Measurements from ENCODE around the gene TPPP2.

Gene TPPP2

GRCh38 chr14:21024585-21025370 is 5.2 kb upstream of the TPPP2 start, which contains the start of gene NDRG2:
TSS of gene NDRG2 (minus strand) at chr14:21025061. CDS start at chr14:21023315, 1,746 bp downstream.
- H3F3A ChIP-seq (ENCODE audit: low read depth), result no peaks in the 10 kb centered on the region
- H3K79me2 ChIP-seq (ENCODE audit: insufficient read depth, low read length), result 0 out of 2 replicates have a peak, but pooled peaks cover 5% of the 10 kb centered on the region
- H2AFZ ChIP-seq (ENCODE audit: low read length), result peak within 1 kb of the TSS; percentile 87
- no peaks in the 10 kb centered on the region for H3K36me3 ChIP-seq (ENCODE audit: insufficient read depth, low read length)
- peaks cover 11% of the 10 kb centered on the region for H3K4me1 ChIP-seq (ENCODE audit: insufficient read depth, low read length, poor library complexity, severe bottlenecking)
- H3K4me2 ChIP-seq (ENCODE audit: low read depth, low read length, poor library complexity, severe bottlenecking), result peak within 1 kb of the TSS; percentile 89
- H3K9me3 ChIP-seq (ENCODE audit: insufficient read depth, low read depth, low read length), result no peaks in the 10 kb centered on the region
- no peaks in the 10 kb centered on the region for H3K27me3 ChIP-seq (ENCODE audit: insufficient read depth, low read length, poor library complexity, severe bottlenecking)
- H3K4me3 ChIP-seq (ENCODE audit: low read length, poor library complexity, severe bottlenecking), result peak within 1 kb of the TSS; percentile 88
- H3K9me2 ChIP-seq (replicated peaks; ENCODE audit: low read depth, low read length), result no peaks in the 10 kb centered on the region
- H4K20me1 ChIP-seq (ENCODE audit: insufficient read depth, low read length, poor library complexity, severe bottlenecking), result no peaks in the 10 kb centered on the region
- peak within 1 kb of the TSS; percentile 84 for H3K9ac ChIP-seq (ENCODE audit: low read depth, low read length, poor library complexity, severe bottlenecking)
- TF ChIP-seq CTCF (conservative IDR thresholded peaks at IDR 0.05; ENCODE audit: low read length) (no peak), EZH2phosphoT487 (IDR thresholded peaks at IDR 0.05; ENCODE audit: borderline replicate concordance) (no peak)

GRCh38 chr14:21025371-21026273 is 4.4 kb upstream of the TPPP2 start:
- Histone ChIP-seq H3K9me3 (ENCODE audit: insufficient read depth, low read depth, low read length) (no peaks in the 10 kb centered on the region), H3K4me2 (ENCODE audit: low read depth, low read length, poor library complexity, severe bottlenecking) (peak overlapping the region; percentile 89), H3K9me2 (replicated peaks; ENCODE audit: low read depth, low read length) (no peaks in the 10 kb centered on the region), H3K4me3 (ENCODE audit: low read length, poor library complexity, severe bottlenecking) (peak overlapping the region; percentile 88), H3K4me1 (ENCODE audit: insufficient read depth, low read length, poor library complexity, severe bottlenecking) (peaks cover 11% of the 10 kb centered on the region), H3K27me3 (ENCODE audit: insufficient read depth, low read length, poor library complexity, severe bottlenecking) (no peaks in the 10 kb centered on the region), H3K79me2 (ENCODE audit: insufficient read depth, low read length) (0 out of 2 replicates have a peak, but pooled peaks cover 5% of the 10 kb centered on the region), H3F3A (ENCODE audit: low read depth) (no peaks in the 10 kb centered on the region), H3K36me3 (ENCODE audit: insufficient read depth, low read length) (no peaks in the 10 kb centered on the region), H3K9ac (ENCODE audit: low read depth, low read length, poor library complexity, severe bottlenecking) (peak overlapping the region; percentile 84), H2AFZ (ENCODE audit: low read length) (peak overlapping the region; percentile 87), H4K20me1 (ENCODE audit: insufficient read depth, low read length, poor library complexity, severe bottlenecking) (no peaks in the 10 kb centered on the region)
- TF ChIP-seq CTCF (conservative IDR thresholded peaks at IDR 0.05; ENCODE audit: low read length) (no peak), EZH2phosphoT487 (IDR thresholded peaks at IDR 0.05; ENCODE audit: borderline replicate concordance) (no peak)

- Histone ChIP-seq H3F3A (ENCODE audit: low read depth) (no peaks in the 10 kb centered on the region), H4K20me1 (ENCODE audit: insufficient read depth, low read length, poor library complexity, severe bottlenecking) (no peaks in the 10 kb centered on the region), H3K79me2 (ENCODE audit: insufficient read depth, low read length) (0 out of 2 replicates have a peak, but pooled peaks cover 5% of the 10 kb centered on the region), H3K4me1 (ENCODE audit: insufficient read depth, low read length, poor library complexity, severe bottlenecking) (peaks cover 11% of the 10 kb centered on the region), H3K9me2 (replicated peaks; ENCODE audit: low read depth, low read length) (no peaks in the 10 kb centered on the region), H3K27me3 (ENCODE audit: insufficient read depth, low read length, poor library complexity, severe bottlenecking) (no peaks in the 10 kb centered on the region), H3K4me2 (ENCODE audit: low read depth, low read length, poor library complexity, severe bottlenecking) (no peak overlapping the region), H3K4me3 (ENCODE audit: low read length, poor library complexity, severe bottlenecking) (no peak overlapping the region), H3K9ac (ENCODE audit: low read depth, low read length, poor library complexity, severe bottlenecking) (no peak overlapping the region), H3K9me3 (ENCODE audit: insufficient read depth, low read depth, low read length) (no peaks in the 10 kb centered on the region), H3K36me3 (ENCODE audit: insufficient read depth, low read length) (no peaks in the 10 kb centered on the region), H2AFZ (ENCODE audit: low read length) (no peak overlapping the region)
- no peak for TF ChIP-seq EZH2phosphoT487 (IDR thresholded peaks at IDR 0.05; ENCODE audit: borderline replicate concordance)
- no peak for TF ChIP-seq CTCF (conservative IDR thresholded peaks at IDR 0.05; ENCODE audit: low read length)
Observed at GRCh38 chr14:21026274-21026987, 3.6 kb upstream of the TPPP2 start.
